Stimulated activated CD8-positive, alpha-beta memory T cell treated with anti-CD3 and anti-CD28 coated beads, Interleukin-7, amount 100 ng/mL, for 1 hour (primary cell): ENCODE results near the gene CCNG1.
"Not testable (repeated sequence)": the region's sequence is repeated elsewhere in the genome, so short reads cannot be mapped to it uniquely, and the experiment has no call there.

Experiments
- DNase-seq, 2 donors: peaks; one replicate each; pipeline ENCODE4 v3.0.0-alpha.2; 2020; ENCODE audit warnings: low read depth in 2 of 2

The CCNG1 gene

GRCh38 chr5:163437309-163438182, at the start of gene CCNG1:
Gene CCNG1 (plus strand): TSS chr5:163437595. CDS start chr5:163439257, 1,662 bp downstream.
- peak; percentile 66 to 75 for DNase-seq

DNA sequence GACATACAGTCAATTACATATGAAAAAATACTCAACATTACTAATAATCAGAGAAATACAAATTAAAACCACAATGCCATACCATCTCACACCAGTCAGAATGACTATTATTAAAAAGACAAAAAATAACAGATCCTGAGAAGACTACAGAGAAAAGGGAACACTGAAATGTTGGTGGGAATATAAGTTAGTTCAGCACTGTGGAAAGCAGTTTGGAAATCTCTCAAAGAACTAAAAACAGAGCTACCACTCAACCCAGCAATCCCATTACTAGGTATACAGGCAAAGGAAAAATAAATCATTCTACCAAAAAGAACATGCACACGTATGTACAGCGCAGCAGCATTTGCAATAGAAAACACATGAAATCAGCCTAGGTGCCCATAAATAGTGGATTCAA, 41.6 kb upstream of the CCNG1 start:
- no peak for DNase-seq

DNA sequence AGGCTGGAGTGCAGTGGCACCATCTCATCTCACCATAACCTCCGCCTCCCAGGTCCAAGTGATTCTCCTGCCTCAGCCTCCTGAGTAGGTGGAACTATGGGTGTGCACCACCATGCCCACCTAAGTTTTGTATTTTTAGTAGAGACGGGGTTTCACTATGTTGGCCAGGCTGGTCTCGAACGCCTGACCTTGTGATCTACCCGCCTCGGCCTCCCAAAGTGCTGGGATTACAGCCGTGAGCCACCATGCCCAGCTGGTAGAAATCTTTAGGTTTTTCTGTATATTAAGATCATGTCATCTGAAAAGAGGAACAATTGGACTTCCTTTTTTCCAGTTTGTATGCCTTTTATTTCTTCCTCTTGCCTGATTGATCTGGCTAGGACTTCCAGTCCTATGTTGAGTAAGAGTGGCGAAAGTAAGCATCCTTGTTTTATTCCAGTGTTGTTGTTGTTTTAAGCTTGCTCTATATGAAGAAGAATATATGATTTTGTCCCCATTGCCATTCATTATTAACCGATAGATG, 40.5 kb upstream of the CCNG1 start:
- DNase-seq = not testable (repeated sequence)

DNA sequence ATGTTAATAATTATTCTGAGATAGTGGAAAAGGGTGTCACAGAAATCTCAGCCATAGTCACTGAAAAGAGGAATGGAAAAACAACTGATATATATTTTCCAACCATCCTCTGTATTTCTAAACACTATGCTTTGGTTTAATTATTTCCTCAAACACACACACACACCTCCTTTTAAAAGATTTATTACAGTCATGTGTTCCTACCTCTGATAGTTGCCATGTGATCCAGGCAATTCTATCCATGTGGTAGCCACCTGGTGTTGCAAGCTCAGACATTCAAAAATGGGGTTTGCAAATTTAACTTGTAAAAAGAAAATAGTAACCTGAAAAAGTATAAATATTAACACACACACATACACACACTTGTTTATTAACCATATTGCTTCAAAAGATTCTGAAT, 40.0 kb upstream of the CCNG1 start:
- no peak for DNase-seq

- DNase-seq = no peak
Measured at GRCh38 chr5:163399923-163400322, 37.5 kb upstream of the CCNG1 start.

GRCh38 chr5:163401271-163401670, 36.1 kb upstream of the CCNG1 start:
- DNase-seq = no peak

DNA sequence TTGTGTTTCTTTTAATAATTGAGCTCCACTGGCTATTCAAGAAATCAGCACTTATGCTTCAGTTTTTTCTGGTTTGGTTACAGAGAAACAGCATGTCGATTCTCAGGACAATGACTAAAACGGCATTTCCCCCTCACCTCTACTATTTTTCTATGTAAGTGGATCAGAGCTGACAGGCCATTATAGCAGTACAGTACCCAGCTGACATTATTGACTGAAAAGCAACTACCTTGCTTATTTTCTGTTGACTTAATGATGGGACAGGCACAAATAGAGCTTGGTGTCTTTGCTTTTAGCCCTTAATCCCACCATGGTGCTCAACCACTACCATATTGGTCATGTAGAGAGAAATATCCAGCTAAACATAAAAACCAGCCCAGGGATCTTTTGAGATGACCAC, 35.4 kb upstream of the CCNG1 start:
- no peak for DNase-seq

DNA sequence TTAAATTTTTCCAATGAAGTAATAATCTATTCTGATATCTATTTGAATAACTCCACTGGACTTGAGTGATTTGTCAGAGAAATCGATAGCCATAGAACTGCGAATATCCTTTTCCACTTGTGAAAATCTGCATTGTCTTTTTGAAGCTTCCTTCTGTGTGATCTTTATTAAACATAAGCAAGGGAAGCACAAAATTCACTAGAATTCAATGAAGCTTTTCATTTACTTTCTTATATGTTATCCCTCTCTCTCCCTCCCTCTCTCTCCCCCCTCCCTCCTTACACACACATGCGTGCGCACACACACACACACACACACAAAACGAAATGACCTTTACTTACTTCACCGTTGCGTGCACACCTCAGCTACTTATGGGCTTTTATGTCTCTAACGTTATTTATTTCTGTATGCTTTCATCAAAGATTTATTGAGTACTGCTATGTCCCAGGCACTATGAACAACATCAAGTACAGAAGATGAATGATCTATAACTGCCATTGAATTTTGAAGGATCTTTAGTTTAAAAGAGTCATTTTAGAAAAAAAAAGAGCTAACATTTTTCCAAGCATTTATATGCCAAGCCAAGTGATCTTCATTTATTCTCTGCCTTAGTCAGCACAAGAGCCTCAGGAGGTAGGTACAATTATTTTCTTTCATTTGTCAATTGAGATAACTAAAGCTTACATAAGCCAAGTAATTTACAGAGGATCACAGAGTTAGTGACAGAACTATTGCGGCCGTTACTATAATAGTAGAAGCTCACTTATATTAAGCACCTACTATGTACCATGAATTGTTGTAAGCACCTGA, 32.8 kb upstream of the CCNG1 start:
- no peak for DNase-seq

GRCh38 chr5:163407034-163407655, 30.2 kb upstream of the CCNG1 start:
- DNase-seq = no peak

- peak; percentile 4 to 32 for DNase-seq
Measured at GRCh38 chr5:163408311-163408923, 29.0 kb upstream of the CCNG1 start.

GRCh38 chr5:163409384-163409783, 28.0 kb upstream of the CCNG1 start:
- no peak for DNase-seq

DNA sequence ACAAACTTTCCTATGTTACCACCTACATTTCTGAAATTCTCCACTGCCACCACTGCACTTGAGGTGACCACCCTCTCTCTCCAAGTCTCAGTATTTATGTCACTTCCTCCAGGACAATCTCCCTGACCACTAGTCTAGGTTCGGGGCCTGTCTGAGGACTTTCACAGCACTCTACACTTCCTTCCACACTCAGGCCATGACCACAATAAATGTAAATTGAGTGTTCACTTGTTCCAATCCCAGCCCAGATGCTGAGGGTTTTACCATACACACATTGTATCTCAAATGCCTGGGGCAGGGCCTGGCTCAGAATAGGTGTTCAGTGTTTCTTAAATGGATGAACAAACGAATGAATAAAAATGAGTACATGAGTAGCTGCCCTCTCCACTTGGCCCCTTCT, 26.9 kb upstream of the CCNG1 start:
- DNase-seq = no peak

GRCh38 chr5:163415673-163416072, 21.7 kb upstream of the CCNG1 start:
- not testable (repeated sequence) for DNase-seq

- DNase-seq = no peak
Measured at GRCh38 chr5:163424836-163425235, 12.6 kb upstream of the CCNG1 start.

GRCh38 chr5:163426128-163426527, 11.3 kb upstream of the CCNG1 start:
- not testable (repeated sequence) for DNase-seq

DNA sequence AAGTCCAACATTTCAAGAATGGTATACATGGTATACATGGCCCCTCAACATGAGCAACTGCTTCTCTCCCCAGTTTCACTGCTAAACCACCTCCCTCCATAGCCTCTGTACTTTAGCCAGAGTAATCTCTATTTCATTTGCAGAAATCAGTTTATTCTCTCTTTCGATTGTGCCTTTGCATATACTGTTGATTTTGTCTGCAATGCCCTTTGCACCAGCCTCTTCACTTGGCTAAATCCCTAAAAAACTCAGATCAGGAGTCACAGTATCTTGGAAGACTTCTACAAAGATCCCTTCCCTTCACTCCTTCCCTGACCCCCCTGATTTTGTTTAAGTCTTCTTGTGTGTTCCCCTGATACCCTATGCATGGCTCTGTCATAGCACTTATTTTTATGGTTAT, 4.9 kb upstream of the CCNG1 start:
- no peak for DNase-seq

GRCh38 chr5:163433271-163433670, 4.1 kb upstream of the CCNG1 start:
- no peak for DNase-seq

DNA sequence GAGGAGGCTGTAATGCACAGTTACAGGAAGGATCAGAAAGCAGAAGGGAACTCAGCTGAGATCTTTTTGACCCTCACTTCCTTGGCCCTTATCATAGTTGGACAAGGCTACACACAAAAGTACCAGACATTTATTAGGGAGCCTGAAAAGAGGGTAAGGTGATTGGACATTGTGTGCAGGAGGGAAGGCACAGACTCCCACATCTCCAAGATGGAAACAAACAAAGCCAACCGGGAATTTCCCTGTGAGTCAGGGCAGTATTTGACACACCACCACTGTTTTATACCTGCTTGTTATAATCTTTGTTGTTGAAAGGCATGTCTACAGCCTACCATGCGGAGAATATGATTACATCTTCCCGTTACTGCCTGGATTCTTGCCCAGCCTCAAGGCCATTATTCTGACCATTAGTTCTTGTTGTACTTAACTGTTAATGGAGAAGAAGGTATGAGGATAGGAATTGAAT, 3.0 kb upstream of the CCNG1 start:
- DNase-seq = no peak

- no peak for DNase-seq
Measured at GRCh38 chr5:163436515-163436914, 880 bp upstream of the CCNG1 start.

GRCh38 chr5:163437011-163437308, 435 bp upstream of the CCNG1 start:
- no peak for DNase-seq

DNA sequence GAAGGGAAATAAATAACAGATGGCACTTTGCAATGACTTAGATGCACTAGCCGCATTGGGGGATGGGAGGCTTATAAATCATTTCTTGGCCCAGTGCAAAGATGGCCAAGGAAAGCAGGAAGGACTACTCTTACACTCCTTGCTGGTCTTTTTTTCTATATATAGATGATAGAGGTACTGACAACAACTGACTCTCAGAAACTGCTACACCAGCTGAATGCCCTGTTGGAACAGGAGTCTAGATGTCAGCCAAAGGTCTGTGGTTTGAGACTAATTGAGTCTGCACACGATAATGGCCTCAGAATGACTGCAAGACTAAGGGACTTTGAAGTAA, 1.7 kb downstream of the CCNG1 start:
- DNase-seq = no peak

GRCh38 chr5:163440954-163441353, 3.6 kb downstream of the CCNG1 start:
- DNase-seq = no peak
